Keratinocyte (primary cell): ENCODE results near the gene REN.

Source experiments
- CTCF ChIP-seq, 3 experiments: IDR thresholded peaks in 1 of 3; conservative IDR thresholded peaks in 1 of 3; optimal IDR thresholded peaks in 1 of 3; 2 replicates in 2 of 3; 3 replicates in 1 of 3; pipeline versions ENCODE3 to v1.5.1; 2011; ENCODE audit warnings: low read length in 3 of 3, mild to moderate bottlenecking in 3 of 3, moderate library complexity in 2 of 3, control low read depth in 1 of 3, inconsistent platforms in 1 of 3; ENCODE audit not compliant: insufficient read depth in 2 of 3; ENCODE audit errors: extremely low read depth in 1 of 3
- EZH2 ChIP-seq: IDR thresholded peaks from one replicate; pipeline ENCODE4 v1.6.1; 2012; ENCODE audit warnings: inconsistent platforms, mild to moderate bottlenecking, low read length, moderate library complexity

- TF ChIP-seq CTCF (optimal IDR thresholded peaks at IDR 0.05 in 1 of 3, IDR thresholded peaks at IDR 0.05 in 1 of 3, conservative IDR thresholded peaks at IDR 0.05 in 1 of 3; ENCODE audit: extremely low read depth in 1 of 3, insufficient read depth in 2 of 3, low read length in 3 of 3) (no peak), EZH2 (no peak)
Observed at GRCh38 chr1:204167730-204168129, 1.6 kb upstream of the REN start.
